Heart left ventricle (tissue), 13 donors: ENCODE data around the gene HOGA1.

Experiments used
- POLR2A ChIP-seq, 2 donors: fragments of 450-650 bp; IDR thresholded peaks; one replicate each; pipeline ENCODE4 v1.6.1; 2017; ENCODE audit warnings: antibody characterized with exemption in 2 of 2, mild to moderate bottlenecking in 2 of 2, moderate library complexity in 2 of 2
- TF ChIP-seq, protein P1 (sequence below), 12 donors: fragments of 200-600 bp; sonication (generic) in 4 of 12; IDR thresholded peaks; one replicate each; pipeline versions ENCODE4 v1.5.0 to v1.8.0; 2018 to 2022; ENCODE audit warnings: antibody characterized with exemption in 12 of 12, mild to moderate bottlenecking in 5 of 12
- donor health status: ischemic (EF 13 %, LVEDD 7.1; RV severe dilation, severe dysfunction).
- donor health status: DM: no; HTN: yes; CAD: no.
- donor health status: DM: no; HTN: no; CAD: no.
- donor health status: ischemic (EF 25% LVEDD 6.9; RV normal size, moderate dysfunction).
- donor health status: ischemic (EF 25% LVEDD 5.7; RV mildly dilated, moderate dysfunction).
- donor health status: ischemic (EF 35%, LVEDD 5.7; RV mildly dilated, moderate dysfunction).
- donor health status: nonischemic (EF 11% LVEDD 7.7; RV severe dilation, severe dysfunction).
- donor health status: DM: yes; HTN: yes; CAD: no.
- donor health status: PGD.
- donor health status: ischemic (EF 29% LVEDD 5.4; RV normal size, mild dysfunction).
- donor health status: nonischemic (EF 23%, LVEDD 6.1; RV moderate dilation, normal function).

DNA sequence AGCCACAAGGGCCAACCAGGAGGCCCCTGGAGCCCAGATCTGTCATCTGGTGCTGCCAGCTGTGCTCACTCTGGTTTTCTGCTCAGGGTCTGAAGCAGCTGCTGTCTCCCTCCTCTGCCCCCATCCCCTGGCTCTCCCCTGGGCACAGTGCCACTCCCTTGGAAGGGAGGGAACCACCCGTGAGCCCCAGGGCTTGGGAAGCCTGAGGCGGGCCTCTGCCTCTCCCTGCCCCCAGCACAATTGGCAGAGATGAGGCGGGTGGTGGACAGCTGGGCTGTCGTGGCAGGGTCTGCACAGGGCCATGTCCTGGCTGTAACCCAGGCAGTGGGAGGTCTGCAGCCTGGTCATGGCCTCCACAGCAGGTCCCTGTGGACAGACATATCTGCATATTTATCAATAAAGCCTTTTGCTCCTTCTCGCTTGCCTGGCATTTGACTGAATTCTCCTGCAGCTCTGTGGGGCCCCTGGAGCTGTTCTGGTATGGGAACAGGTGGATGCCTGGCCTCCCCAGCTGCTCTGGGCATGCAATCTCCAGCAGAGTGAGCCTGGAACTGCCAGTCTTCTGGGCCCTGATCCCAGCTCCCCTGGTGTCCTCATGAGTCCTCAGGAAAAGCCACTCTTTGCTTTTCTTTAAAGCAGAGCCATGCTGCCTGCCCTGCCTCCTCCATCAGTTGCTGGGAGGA lies 13.3 kb upstream of the HOGA1 start:
- TF ChIP-seq, protein P1, sequence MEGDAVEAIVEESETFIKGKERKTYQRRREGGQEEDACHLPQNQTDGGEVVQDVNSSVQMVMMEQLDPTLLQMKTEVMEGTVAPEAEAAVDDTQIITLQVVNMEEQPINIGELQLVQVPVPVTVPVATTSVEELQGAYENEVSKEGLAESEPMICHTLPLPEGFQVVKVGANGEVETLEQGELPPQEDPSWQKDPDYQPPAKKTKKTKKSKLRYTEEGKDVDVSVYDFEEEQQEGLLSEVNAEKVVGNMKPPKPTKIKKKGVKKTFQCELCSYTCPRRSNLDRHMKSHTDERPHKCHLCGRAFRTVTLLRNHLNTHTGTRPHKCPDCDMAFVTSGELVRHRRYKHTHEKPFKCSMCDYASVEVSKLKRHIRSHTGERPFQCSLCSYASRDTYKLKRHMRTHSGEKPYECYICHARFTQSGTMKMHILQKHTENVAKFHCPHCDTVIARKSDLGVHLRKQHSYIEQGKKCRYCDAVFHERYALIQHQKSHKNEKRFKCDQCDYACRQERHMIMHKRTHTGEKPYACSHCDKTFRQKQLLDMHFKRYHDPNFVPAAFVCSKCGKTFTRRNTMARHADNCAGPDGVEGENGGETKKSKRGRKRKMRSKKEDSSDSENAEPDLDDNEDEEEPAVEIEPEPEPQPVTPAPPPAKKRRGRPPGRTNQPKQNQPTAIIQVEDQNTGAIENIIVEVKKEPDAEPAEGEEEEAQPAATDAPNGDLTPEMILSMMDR (IDR thresholded peaks at IDR 0.05) = no peak
- no peak for TF ChIP-seq POLR2A (IDR thresholded peaks at IDR 0.05)
